ENCODE measurements around the gene BAIAP2. TPM values are rescaled to one million over a fixed set of nuclear protein-coding genes. Genes with fewer than 3 reads are reported as not detected.

The BAIAP2 gene
- total and polyA plus RNA-seq, 2 of the 13 experiments (the other 11 are each of a cell fraction or from before 2014, with no cell fraction given), result 22.5 to 24.0 TPM

DNA sequence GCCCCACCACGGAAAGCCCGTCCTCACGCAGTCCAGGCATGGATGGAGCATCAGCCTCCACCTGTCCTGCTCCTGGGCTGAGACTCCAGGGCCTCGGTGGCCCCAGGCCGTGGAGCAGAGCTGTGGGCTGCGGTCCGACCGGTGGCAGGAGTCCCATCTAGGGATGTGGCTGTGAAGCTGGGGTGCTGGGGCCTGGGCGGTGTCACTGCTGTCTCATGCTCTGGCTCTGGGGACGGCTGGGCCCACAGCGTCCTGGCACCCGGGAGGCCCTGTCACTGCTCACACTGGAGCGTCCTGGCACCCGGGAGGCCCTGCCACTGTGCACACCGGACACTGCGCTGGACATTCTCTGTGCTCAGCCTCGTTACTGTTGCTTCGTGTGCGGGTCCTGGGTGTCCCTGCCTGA lies 8.4 kb downstream of the BAIAP2 start (continued):
- TF ChIP-seq ZNF24 (IDR thresholded peaks at IDR 0.05) (no peak), NFE2L2 (IDR thresholded peaks at IDR 0.05; ENCODE audit: low read length) (no peak), ZZZ3 (CRISPR knock-in tag; IDR thresholded peaks at IDR 0.05; ENCODE audit: borderline replicate concordance) (no peak), SALL2 (CRISPR knock-in tag; IDR thresholded peaks at IDR 0.05) (peak; percentile 20; the same call in 1 of the 2 replicates), ZNF557 (CRISPR knock-in tag; IDR thresholded peaks at IDR 0.05) (no peak), SMC3 (IDR thresholded peaks at IDR 0.05; ENCODE audit: low read length) (no peak), ZNF484 (CRISPR knock-in tag; IDR thresholded peaks at IDR 0.05; ENCODE audit: borderline replicate concordance, low read depth) (0 out of 2 replicates have a peak, but pooled peaks have one; percentile 56), HES4 (CRISPR knock-in tag; IDR thresholded peaks at IDR 0.05; ENCODE audit: borderline replicate concordance) (no peak), REXO4 (CRISPR knock-in tag; IDR thresholded peaks at IDR 0.05; ENCODE audit: borderline replicate concordance) (no peak), ZNF839 (CRISPR knock-in tag; IDR thresholded peaks at IDR 0.05; ENCODE audit: borderline replicate concordance) (no peak; the same call in 1 of the 2 replicates), SNAI1 (CRISPR knock-in tag; IDR thresholded peaks at IDR 0.05; ENCODE audit: borderline replicate concordance) (peak; percentile 48; the same call in 1 of the 2 replicates), MTA1 (CRISPR knock-in tag; IDR thresholded peaks at IDR 0.05; ENCODE audit: borderline replicate concordance) (0 out of 2 replicates have a peak, but pooled peaks have one; percentile 40), MTF1 (CRISPR knock-in tag; IDR thresholded peaks at IDR 0.05) (no peak), HOXA7 (CRISPR knock-in tag; IDR thresholded peaks at IDR 0.05) (no peak), WIZ (CRISPR knock-in tag; IDR thresholded peaks at IDR 0.05) (no peak)
- TF ChIP-seq, protein P1, sequence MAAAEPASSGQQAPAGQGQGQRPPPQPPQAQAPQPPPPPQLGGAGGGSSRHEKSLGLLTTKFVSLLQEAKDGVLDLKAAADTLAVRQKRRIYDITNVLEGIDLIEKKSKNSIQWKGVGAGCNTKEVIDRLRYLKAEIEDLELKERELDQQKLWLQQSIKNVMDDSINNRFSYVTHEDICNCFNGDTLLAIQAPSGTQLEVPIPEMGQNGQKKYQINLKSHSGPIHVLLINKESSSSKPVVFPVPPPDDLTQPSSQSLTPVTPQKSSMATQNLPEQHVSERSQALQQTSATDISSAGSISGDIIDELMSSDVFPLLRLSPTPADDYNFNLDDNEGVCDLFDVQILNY (CRISPR knock-in tag; conservative IDR thresholded peaks at IDR 0.05), result no peak
- TF ChIP-seq, protein P2, sequence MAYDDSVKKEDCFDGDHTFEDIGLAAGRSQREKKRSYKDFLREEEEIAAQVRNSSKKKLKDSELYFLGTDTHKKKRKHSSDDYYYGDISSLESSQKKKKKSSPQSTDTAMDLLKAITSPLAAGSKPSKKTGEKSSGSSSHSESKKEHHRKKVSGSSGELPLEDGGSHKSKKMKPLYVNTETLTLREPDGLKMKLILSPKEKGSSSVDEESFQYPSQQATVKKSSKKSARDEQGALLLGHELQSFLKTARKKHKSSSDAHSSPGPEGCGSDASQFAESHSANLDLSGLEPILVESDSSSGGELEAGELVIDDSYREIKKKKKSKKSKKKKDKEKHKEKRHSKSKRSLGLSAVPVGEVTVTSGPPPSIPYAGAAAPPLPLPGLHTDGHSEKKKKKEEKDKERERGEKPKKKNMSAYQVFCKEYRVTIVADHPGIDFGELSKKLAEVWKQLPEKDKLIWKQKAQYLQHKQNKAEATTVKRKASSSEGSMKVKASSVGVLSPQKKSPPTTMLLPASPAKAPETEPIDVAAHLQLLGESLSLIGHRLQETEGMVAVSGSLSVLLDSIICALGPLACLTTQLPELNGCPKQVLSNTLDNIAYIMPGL (CRISPR knock-in tag; IDR thresholded peaks at IDR 0.05; ENCODE audit: borderline replicate concordance in 1 of 2, low read depth in 1 of 2), result peak in 1 of 2 experiments; percentile 73; a peak in 2 of 4 replicates
- TF ChIP-seq, protein P3, sequence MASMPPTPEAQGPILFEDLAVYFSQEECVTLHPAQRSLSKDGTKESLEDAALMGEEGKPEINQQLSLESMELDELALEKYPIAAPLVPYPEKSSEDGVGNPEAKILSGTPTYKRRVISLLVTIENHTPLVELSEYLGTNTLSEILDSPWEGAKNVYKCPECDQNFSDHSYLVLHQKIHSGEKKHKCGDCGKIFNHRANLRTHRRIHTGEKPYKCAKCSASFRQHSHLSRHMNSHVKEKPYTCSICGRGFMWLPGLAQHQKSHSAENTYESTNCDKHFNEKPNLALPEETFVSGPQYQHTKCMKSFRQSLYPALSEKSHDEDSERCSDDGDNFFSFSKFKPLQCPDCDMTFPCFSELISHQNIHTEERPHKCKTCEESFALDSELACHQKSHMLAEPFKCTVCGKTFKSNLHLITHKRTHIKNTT (CRISPR knock-in tag; IDR thresholded peaks at IDR 0.05), result no peak
- TF ChIP-seq, protein P4, sequence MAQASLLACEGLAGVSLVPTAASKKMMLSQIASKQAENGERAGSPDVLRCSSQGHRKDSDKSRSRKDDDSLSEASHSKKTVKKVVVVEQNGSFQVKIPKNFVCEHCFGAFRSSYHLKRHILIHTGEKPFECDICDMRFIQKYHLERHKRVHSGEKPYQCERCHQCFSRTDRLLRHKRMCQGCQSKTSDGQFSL (CRISPR knock-in tag; IDR thresholded peaks at IDR 0.05), result no peak
- TF ChIP-seq, protein P5, sequence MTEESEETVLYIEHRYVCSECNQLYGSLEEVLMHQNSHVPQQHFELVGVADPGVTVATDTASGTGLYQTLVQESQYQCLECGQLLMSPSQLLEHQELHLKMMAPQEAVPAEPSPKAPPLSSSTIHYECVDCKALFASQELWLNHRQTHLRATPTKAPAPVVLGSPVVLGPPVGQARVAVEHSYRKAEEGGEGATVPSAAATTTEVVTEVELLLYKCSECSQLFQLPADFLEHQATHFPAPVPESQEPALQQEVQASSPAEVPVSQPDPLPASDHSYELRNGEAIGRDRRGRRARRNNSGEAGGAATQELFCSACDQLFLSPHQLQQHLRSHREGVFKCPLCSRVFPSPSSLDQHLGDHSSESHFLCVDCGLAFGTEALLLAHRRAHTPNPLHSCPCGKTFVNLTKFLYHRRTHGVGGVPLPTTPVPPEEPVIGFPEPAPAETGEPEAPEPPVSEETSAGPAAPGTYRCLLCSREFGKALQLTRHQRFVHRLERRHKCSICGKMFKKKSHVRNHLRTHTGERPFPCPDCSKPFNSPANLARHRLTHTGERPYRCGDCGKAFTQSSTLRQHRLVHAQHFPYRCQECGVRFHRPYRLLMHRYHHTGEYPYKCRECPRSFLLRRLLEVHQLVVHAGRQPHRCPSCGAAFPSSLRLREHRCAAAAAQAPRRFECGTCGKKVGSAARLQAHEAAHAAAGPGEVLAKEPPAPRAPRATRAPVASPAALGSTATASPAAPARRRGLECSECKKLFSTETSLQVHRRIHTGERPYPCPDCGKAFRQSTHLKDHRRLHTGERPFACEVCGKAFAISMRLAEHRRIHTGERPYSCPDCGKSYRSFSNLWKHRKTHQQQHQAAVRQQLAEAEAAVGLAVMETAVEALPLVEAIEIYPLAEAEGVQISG (CRISPR knock-in tag; IDR thresholded peaks at IDR 0.05), result no peak; the same call in 1 of the 2 replicates
- TF ChIP-seq, protein P6, sequence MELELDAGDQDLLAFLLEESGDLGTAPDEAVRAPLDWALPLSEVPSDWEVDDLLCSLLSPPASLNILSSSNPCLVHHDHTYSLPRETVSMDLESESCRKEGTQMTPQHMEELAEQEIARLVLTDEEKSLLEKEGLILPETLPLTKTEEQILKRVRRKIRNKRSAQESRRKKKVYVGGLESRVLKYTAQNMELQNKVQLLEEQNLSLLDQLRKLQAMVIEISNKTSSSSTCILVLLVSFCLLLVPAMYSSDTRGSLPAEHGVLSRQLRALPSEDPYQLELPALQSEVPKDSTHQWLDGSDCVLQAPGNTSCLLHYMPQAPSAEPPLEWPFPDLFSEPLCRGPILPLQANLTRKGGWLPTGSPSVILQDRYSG (CRISPR knock-in tag; IDR thresholded peaks at IDR 0.05), result no peak
